HG02678 (cell line): ENCODE data around the gene RIMS4.

Source experiments
- ATAC-seq: cut with Tn5 transposase; IDR thresholded peaks from one replicate; pipeline ENCODE4 v1.9.1; 2021; ENCODE audit warnings: mild to moderate bottlenecking, moderate library complexity; ENCODE audit not compliant: unreplicated experiment

RIMS4 gene

GRCh38 chr20:44796758-44797457 is 13.4 kb downstream of the RIMS4 start:
- ATAC-seq: no peak

- no peak for ATAC-seq
Measured at GRCh38 chr20:44796311-44796710, 14.0 kb downstream of the RIMS4 start.

DNA sequence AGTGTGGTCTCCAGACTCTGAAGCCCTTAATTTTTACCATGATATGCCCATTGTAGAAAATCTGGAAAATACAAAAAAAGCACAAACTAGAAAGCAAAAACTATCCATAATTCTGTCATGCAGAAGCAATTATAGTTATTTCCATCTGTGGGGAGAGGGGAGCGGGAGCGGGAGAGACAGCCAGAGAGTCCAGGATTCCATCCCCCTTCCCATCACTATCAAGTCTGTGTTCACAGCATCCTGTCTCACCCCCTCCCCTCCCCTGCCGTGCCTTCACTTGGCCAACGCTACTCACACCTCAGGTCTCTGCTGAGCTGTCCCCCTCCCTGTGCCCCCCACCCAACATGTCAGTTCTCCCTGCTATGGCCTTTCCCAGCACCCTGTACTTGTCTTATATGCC is 14.5 kb downstream of the RIMS4 start:
- ATAC-seq: no peak

DNA sequence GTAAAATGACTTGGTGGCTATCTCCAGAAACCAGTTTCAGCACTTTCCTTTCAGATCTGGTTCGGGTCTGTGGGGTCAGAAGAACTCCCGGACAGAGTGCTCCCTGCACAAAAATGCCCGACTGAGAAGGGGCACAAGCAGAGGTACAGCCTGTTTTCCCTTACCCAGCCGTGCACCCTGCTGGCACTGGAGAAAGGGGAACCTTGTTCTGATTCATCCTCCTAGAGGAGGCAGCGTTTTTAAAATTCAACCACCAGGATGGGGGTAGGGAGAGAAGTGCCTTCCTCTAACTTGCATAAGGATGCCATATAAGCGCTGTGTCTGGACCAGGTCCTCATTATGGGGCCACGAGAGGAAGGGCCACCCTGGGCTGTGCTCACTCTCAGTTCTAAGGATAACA is 17.6 kb downstream of the RIMS4 start:
- ATAC-seq: no peak

- no peak for ATAC-seq
Measured at GRCh38 chr20:44790638-44791393, 19.5 kb downstream of the RIMS4 start.

GRCh38 chr20:44788706-44789456 is 21.5 kb downstream of the RIMS4 start:
- no peak for ATAC-seq

GRCh38 chr20:44787299-44787698 is 23.0 kb downstream of the RIMS4 start:
- no peak for ATAC-seq

DNA sequence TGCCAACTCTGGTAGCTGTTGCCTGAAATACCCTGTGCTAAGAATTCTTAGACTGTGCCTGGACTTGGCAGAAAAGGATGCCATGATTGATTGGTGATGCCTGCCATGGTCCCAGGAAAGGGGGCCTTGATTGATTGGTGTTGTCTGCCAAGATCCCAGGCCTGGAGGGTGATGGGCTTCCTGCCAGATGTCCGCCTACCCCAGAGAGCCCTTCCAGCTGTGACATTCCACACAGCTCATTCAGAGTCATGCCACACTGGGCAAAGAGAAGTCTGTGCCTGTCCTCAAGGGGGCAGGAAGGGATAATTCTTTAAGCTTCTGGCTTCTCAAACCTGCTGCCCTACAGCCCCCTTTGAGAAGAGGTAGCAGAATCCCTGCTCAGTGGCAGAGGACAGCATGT is 24.6 kb downstream of the RIMS4 start:
- ATAC-seq: no peak

DNA sequence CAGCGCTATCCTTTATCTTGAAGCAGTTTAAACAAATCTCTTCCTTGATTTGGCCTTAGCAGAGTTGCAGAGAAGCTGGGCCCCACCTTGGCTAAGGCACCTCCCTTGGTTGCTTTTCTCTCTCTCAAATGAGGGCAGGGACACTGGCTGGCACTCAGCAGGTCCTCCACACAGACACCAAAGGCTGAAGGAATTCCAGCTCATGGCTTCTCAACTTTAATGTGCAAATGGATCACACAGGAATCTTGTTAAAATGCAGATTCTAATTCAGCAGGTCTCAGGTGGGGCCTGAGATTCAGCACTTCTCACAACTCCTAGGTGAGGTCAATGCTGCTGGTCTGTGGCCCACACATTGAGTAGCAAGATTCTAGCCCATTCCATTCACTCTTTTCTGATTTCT is 25.7 kb downstream of the RIMS4 start:
- ATAC-seq: no peak

GRCh38 chr20:44781791-44782190 is 28.6 kb downstream of the RIMS4 start:
- no peak for ATAC-seq

DNA sequence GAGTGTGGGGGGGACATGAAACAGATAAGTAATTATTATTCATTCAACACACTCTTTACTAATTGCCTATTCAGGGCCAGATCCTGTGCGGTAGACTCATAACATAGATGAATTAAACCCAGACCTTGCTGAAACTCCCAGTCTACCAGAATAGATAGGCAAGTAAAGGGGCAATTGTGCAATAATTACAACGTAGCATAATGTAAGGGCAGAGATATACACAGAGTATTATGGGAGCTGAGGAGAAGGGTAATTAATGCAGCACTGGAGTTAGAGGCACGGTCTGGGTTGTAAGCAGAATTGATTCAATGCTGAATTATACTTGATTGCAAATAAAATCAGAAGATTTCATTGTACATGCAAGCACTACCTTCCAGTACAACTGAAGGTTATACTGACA is 29.2 kb downstream of the RIMS4 start:
- no peak for ATAC-seq

- no peak for ATAC-seq
Measured at GRCh38 chr20:44780226-44780625, 30.1 kb downstream of the RIMS4 start.

DNA sequence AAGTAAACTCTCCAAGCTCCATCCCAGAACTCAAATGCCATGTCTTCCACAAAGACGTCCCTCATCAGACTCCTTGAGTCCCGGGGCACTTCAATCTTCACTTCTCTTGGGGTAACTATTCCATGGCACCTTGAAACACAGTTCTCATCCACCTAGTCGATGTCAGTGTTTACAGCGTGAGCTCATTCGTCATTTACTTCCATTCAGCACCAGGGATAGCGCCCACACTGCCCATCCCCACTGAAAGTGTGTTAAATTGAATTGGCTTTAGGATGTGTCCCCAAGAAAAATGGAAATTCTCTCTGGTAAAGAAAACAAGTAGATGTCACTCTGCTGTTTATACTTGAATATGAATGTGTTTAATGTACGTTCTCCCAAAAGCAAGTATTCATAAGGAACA is 33.4 kb downstream of the RIMS4 start:
- no peak for ATAC-seq

GRCh38 chr20:44773070-44773829 is 37.1 kb downstream of the RIMS4 start:
- ATAC-seq: no peak

DNA sequence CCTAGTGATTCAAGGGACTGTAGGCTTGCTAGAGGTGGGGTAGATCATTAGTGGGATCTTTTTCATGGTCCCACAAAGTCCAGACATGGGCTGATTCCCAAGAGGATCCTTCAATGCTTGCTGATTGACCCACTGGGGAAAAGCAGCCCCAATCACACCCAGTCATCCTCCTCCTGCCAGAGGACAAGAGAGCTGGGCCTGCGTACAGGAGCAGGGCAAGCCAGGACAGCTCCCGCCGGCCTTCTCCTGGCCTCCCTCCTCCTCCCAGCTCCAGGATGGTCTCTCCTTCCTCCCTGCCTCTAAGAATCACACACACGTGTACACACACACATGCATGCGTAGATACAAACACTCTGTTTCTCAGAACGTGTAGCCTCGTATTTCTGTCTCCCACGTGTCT is 37.7 kb downstream of the RIMS4 start:
- no peak for ATAC-seq

GRCh38 chr20:44771172-44771535 is 39.2 kb downstream of the RIMS4 start:
- no peak for ATAC-seq

DNA sequence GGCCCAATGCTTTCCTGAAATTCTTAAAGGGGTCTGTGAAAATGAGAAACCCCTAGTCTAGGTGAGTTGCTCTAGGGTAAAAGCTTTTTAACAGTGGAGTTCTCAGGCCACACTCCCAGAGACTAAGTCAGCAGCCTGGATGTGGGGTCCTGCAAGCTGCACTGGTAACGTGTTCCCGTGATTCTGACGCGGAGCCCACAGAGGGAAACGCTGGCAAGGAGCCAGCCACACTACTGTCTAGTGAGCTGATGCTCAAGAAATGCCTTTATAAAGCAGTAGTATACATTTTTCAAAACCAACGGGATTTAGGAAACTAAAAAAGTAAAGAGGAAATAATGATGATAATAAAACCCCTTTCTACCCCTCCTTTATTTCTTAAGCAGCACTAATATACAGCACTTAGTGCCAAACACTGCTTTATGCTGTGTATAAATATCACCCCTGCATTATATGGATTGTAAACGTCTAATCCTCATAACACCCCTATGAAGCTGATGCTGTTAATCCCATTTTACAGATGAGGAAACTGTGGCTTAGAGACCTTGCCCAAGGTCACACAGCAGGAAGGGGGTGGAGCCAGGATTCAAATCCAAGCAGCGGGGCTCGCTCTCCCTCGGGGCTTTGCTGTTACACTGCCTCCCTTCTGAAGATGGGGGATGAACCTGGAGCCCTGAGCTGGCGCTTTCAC is 39.7 kb downstream of the RIMS4 start:
- no peak for ATAC-seq

DNA sequence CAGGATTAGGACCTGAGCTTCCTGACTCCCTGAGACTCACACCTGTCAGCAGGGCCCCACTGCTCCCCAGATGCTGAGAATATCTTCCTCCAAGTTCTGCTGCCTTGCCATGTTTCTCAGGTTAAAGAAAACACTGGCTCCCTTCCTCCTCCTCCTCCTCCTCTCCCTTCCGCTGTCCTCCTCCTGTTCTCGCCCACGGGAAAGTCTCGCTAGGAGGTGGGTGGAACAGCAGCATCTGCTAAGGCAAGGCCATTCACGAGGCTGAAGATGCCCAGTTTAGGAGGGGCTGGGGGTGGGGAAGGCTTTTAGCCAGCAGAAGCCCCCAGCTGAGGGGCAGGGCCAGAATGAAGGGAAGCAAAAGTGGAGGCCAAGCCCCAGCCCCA is 40.9 kb downstream of the RIMS4 start:
- no peak for ATAC-seq

DNA sequence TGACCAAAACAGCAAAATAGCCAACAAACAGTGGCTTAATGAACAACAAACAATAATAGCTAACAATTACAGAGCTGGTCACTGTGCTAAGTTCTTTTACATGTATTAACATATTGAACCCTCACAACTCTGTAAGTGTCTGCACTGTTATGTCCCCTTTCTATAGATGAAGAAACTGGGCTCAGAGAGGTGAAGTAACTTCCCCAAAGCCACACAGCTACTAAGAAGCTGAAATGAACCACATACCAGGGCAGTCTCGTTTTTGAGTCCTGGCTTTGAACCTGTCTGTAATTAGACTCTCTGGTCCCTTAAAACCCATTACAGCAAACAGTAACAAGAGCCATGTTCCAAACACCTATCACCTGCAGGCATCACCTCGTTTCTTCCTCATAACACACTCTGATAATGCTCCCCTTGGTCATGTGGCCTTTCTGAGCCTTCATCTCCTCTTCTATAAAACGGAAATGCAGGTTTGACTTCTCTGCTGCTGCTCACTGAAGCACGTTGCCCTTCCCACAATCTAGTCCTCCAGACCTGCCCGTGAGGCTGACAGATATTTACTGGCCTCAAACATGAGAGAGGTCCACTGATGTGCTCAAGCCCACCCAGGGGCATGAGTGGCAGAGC is 41.4 kb downstream of the RIMS4 start:
- no peak for ATAC-seq

- no peak for ATAC-seq
Measured at GRCh38 chr20:44768256-44768655, 42.1 kb downstream of the RIMS4 start.
